ENCODE measurements around the gene LDHAL6B.

DNA sequence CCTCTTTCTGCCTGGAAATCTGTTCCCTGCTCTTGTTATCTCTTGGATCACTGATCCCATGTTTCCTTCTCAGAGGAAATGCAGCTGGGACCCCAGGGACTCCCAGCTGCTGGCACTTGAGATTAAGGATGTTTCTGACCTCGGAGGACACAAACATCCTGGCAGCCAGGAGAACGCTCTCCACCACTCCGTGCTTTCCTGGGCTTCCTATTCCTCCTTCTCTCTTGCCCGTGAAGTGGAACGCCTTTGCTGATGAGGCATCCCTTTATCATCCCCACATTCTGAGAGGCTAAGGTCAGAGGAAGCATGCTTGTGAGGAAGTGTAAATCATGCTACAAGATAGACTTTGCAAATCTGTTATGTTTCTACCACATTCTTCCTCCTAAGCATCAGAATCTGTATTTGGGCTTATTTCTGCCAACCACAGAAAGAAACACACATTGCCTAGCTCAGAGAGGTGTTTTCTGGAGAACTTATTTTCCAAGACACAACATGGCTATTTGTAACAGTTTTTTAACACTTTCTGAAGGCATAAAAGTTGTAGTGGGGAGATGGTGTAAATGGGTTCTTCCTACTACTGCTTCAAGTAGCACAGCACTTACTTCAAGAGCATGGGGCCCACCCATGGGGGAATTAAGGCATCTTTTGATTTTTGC is 25.6 kb upstream of the LDHAL6B start:
- TF ChIP-seq, protein P1, sequence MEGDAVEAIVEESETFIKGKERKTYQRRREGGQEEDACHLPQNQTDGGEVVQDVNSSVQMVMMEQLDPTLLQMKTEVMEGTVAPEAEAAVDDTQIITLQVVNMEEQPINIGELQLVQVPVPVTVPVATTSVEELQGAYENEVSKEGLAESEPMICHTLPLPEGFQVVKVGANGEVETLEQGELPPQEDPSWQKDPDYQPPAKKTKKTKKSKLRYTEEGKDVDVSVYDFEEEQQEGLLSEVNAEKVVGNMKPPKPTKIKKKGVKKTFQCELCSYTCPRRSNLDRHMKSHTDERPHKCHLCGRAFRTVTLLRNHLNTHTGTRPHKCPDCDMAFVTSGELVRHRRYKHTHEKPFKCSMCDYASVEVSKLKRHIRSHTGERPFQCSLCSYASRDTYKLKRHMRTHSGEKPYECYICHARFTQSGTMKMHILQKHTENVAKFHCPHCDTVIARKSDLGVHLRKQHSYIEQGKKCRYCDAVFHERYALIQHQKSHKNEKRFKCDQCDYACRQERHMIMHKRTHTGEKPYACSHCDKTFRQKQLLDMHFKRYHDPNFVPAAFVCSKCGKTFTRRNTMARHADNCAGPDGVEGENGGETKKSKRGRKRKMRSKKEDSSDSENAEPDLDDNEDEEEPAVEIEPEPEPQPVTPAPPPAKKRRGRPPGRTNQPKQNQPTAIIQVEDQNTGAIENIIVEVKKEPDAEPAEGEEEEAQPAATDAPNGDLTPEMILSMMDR (optimal IDR thresholded peaks at IDR 0.05 in 1 of 3, IDR thresholded peaks at IDR 0.05 in 1 of 3, conservative IDR thresholded peaks at IDR 0.05 in 1 of 3; ENCODE audit: extremely low read depth in 1 of 3, insufficient read depth in 2 of 3, low read length in 3 of 3): no peak
- TF ChIP-seq EZH2 (IDR thresholded peaks at IDR 0.05; ENCODE audit: low read length): no peak

All from keratinocyte (primary cell).